Measurements from ENCODE around the gene ZBTB20.

Gene ZBTB20

GRCh38 chr3:114558271-114558670 lies 588.8 kb downstream of the ZBTB20 start:
- Histone ChIP-seq H3K27me3 (ENCODE audit: control insufficient read depth in 5 of 5, insufficient read depth in 4 of 5, low read length in 5 of 5) (no peaks in the 10 kb centered on the region), H3K4me1 (ENCODE audit: control insufficient read depth in 5 of 5, insufficient read depth in 5 of 5, low read length in 5 of 5) (peaks cover 0 to 9% (median 3%) of the 10 kb centered on the region in 5 donors), H3K4me3 (ENCODE audit: low read depth in 1 of 5, low read length in 5 of 5) (no peak overlapping the region), H3K9me3 (ENCODE audit: control insufficient read depth in 5 of 5, low read length in 5 of 5) (no peaks in the 10 kb centered on the region), H3K9ac (ENCODE audit: low read length in 5 of 5) (no peak overlapping the region), H3K36me3 (ENCODE audit: control insufficient read depth in 5 of 5, insufficient read depth in 5 of 5, low read length in 5 of 5) (no peaks in the 10 kb centered on the region), H3K27ac (ENCODE audit: low read depth, low read length) (no peak overlapping the region)

DNA sequence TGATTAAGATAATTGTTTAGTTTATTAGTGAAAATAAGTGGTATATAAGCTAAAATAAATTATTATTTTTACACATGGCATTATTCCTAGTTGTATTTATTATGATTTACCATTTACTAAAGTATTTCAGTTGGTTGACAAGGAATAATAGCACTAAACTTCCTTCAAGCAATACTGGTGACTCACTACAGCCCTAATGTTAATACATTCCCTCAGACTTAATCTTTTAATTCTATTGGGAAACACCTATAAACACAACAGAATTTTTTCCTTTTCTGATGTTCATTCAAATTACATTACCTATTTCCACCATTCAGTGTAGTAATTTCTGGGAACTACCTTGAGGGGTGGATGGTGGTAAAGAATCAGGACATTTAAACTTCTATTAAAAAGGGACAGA lies 589.3 kb downstream of the ZBTB20 start:
- H3K27ac ChIP-seq (ENCODE audit: low read depth, low read length), result no peak overlapping the region
- H3K27me3 ChIP-seq (ENCODE audit: control insufficient read depth in 5 of 5, insufficient read depth in 4 of 5, low read length in 5 of 5), result no peaks in the 10 kb centered on the region
- H3K4me3 ChIP-seq (ENCODE audit: low read depth in 1 of 5, low read length in 5 of 5), result no peak overlapping the region
- H3K9ac ChIP-seq (ENCODE audit: low read length in 5 of 5), result no peak overlapping the region
- H3K4me1 ChIP-seq (ENCODE audit: control insufficient read depth in 5 of 5, insufficient read depth in 5 of 5, low read length in 5 of 5), result peaks cover 0 to 6% (median 3%) of the 10 kb centered on the region in 5 donors
- H3K9me3 ChIP-seq (ENCODE audit: control insufficient read depth in 5 of 5, low read length in 5 of 5), result no peaks in the 10 kb centered on the region
- no peaks in the 10 kb centered on the region for H3K36me3 ChIP-seq (ENCODE audit: control insufficient read depth in 5 of 5, insufficient read depth in 5 of 5, low read length in 5 of 5)

DNA sequence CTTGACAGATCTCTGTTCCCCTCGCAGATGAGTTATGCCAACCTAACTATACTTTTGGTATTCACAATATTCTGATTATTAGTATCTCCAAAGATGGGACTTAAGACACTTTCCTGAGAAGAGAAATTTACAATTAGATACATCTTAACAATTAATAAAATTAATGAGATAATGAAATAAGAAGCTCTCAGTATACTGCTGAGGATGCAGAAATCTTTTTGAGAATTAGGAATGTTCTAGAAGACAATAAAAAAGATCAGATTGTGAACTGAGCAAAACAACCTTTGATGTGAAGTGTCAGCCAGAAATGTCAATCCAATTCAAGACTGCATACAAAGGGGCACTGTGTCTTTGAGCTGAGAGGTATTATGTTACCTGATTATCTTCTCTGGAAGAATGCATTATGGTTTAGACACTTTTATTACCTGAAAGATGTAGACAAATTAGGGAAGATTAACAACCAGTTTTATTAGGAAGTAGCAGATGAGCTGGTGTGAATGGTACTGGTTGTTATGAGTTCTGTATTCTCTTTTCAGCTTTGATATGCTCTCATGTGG lies 590.4 kb downstream of the ZBTB20 start:
- no peak overlapping the region for H3K9ac ChIP-seq (ENCODE audit: low read length in 5 of 5)
- no peak overlapping the region for H3K27ac ChIP-seq (ENCODE audit: low read depth, low read length)
- no peak overlapping the region for H3K4me3 ChIP-seq (ENCODE audit: low read depth in 1 of 5, low read length in 5 of 5)
- H3K36me3 ChIP-seq (ENCODE audit: control insufficient read depth in 5 of 5, insufficient read depth in 5 of 5, low read length in 5 of 5), result no peaks in the 10 kb centered on the region
- no peaks in the 10 kb centered on the region for H3K4me1 ChIP-seq (ENCODE audit: control insufficient read depth in 5 of 5, insufficient read depth in 5 of 5, low read length in 5 of 5)
- no peaks in the 10 kb centered on the region for H3K9me3 ChIP-seq (ENCODE audit: control insufficient read depth in 5 of 5, low read length in 5 of 5)
- H3K27me3 ChIP-seq (ENCODE audit: control insufficient read depth in 5 of 5, insufficient read depth in 4 of 5, low read length in 5 of 5), result no peaks in the 10 kb centered on the region

GRCh38 chr3:114554731-114555130 lies 592.4 kb downstream of the ZBTB20 start:
- Histone ChIP-seq H3K9ac (ENCODE audit: low read length in 5 of 5) (no peak overlapping the region), H3K27me3 (ENCODE audit: control insufficient read depth in 5 of 5, insufficient read depth in 4 of 5, low read length in 5 of 5) (no peaks in the 10 kb centered on the region), H3K9me3 (ENCODE audit: control insufficient read depth in 5 of 5, low read length in 5 of 5) (no peaks in the 10 kb centered on the region), H3K4me1 (ENCODE audit: control insufficient read depth in 5 of 5, insufficient read depth in 5 of 5, low read length in 5 of 5) (no peaks in the 10 kb centered on the region), H3K36me3 (ENCODE audit: control insufficient read depth in 5 of 5, insufficient read depth in 5 of 5, low read length in 5 of 5) (no peaks in the 10 kb centered on the region), H3K4me3 (ENCODE audit: low read depth in 1 of 5, low read length in 5 of 5) (no peak overlapping the region), H3K27ac (ENCODE audit: low read depth, low read length) (no peak overlapping the region)

DNA sequence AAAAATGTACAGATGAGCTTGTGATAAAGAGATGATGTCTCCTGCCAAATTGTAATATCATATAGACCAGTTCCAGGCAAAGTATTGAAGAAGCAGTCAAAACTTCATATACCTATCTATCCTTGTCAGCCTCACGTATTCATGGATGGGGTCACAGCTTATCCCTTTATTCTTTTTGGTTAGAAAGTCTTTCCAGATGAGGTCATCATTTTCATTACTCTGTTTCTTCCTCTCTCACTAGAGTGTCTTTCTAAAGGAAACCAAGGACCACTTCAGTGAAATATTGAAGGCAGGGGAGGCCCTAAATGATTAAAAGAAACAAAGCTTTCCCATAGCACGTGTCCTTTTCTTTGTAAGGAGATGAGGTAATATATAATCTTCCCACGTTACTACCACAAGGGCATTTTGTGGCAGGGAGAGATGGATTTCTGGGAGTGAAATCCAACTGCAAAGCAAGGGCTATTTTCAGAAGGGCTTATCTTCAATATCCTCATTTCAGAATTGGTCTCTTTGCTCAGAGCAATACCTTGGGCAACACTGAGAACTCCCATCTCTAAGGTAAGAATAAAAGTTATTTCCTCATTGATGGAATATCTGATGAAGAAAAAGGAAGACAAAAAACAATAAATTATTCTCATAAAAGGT lies 593.0 kb downstream of the ZBTB20 start:
- Histone ChIP-seq H3K9me3 (ENCODE audit: control insufficient read depth in 5 of 5, low read length in 5 of 5) (no peaks in the 10 kb centered on the region), H3K27me3 (ENCODE audit: control insufficient read depth in 5 of 5, insufficient read depth in 4 of 5, low read length in 5 of 5) (no peaks in the 10 kb centered on the region), H3K27ac (ENCODE audit: low read depth, low read length) (no peak overlapping the region), H3K9ac (ENCODE audit: low read length in 5 of 5) (no peak overlapping the region), H3K36me3 (ENCODE audit: control insufficient read depth in 5 of 5, insufficient read depth in 5 of 5, low read length in 5 of 5) (no peaks in the 10 kb centered on the region), H3K4me3 (ENCODE audit: low read depth in 1 of 5, low read length in 5 of 5) (no peak overlapping the region), H3K4me1 (ENCODE audit: control insufficient read depth in 5 of 5, insufficient read depth in 5 of 5, low read length in 5 of 5) (no peaks in the 10 kb centered on the region)

- Histone ChIP-seq H3K9ac (ENCODE audit: low read length in 5 of 5) (no peak overlapping the region), H3K27me3 (ENCODE audit: control insufficient read depth in 5 of 5, insufficient read depth in 4 of 5, low read length in 5 of 5) (no peaks in the 10 kb centered on the region), H3K9me3 (ENCODE audit: control insufficient read depth in 5 of 5, low read length in 5 of 5) (no peaks in the 10 kb centered on the region), H3K4me3 (ENCODE audit: low read depth in 1 of 5, low read length in 5 of 5) (no peak overlapping the region), H3K36me3 (ENCODE audit: control insufficient read depth in 5 of 5, insufficient read depth in 5 of 5, low read length in 5 of 5) (no peaks in the 10 kb centered on the region), H3K27ac (ENCODE audit: low read depth, low read length) (no peak overlapping the region), H3K4me1 (ENCODE audit: control insufficient read depth in 5 of 5, insufficient read depth in 5 of 5, low read length in 5 of 5) (no peaks in the 10 kb centered on the region)
These were observed 594.6 kb downstream of the ZBTB20 start for GRCh38 chr3:114552527-114552812.

- Histone ChIP-seq H3K4me3 (ENCODE audit: low read depth in 1 of 5, low read length in 5 of 5) (no peak overlapping the region), H3K4me1 (ENCODE audit: control insufficient read depth in 5 of 5, insufficient read depth in 5 of 5, low read length in 5 of 5) (no peaks in the 10 kb centered on the region), H3K27me3 (ENCODE audit: control insufficient read depth in 5 of 5, insufficient read depth in 4 of 5, low read length in 5 of 5) (no peaks in the 10 kb centered on the region), H3K27ac (ENCODE audit: low read depth, low read length) (no peak overlapping the region), H3K36me3 (ENCODE audit: control insufficient read depth in 5 of 5, insufficient read depth in 5 of 5, low read length in 5 of 5) (no peaks in the 10 kb centered on the region), H3K9me3 (ENCODE audit: control insufficient read depth in 5 of 5, low read length in 5 of 5) (no peaks in the 10 kb centered on the region), H3K9ac (ENCODE audit: low read length in 5 of 5) (no peak overlapping the region)
These were observed 595.1 kb downstream of the ZBTB20 start for GRCh38 chr3:114551770-114552526.

- H3K9ac ChIP-seq (ENCODE audit: low read length in 5 of 5), result no peak overlapping the region
- no peaks in the 10 kb centered on the region for H3K27me3 ChIP-seq (ENCODE audit: control insufficient read depth in 5 of 5, insufficient read depth in 4 of 5, low read length in 5 of 5)
- no peaks in the 10 kb centered on the region for H3K36me3 ChIP-seq (ENCODE audit: control insufficient read depth in 5 of 5, insufficient read depth in 5 of 5, low read length in 5 of 5)
- no peaks in the 10 kb centered on the region for H3K9me3 ChIP-seq (ENCODE audit: control insufficient read depth in 5 of 5, low read length in 5 of 5)
- H3K4me3 ChIP-seq (ENCODE audit: low read depth in 1 of 5, low read length in 5 of 5), result no peak overlapping the region
- no peaks in the 10 kb centered on the region for H3K4me1 ChIP-seq (ENCODE audit: control insufficient read depth in 5 of 5, insufficient read depth in 5 of 5, low read length in 5 of 5)
- H3K27ac ChIP-seq (ENCODE audit: low read depth, low read length), result no peak overlapping the region
These were observed 596.9 kb downstream of the ZBTB20 start for GRCh38 chr3:114550165-114550564.

DNA sequence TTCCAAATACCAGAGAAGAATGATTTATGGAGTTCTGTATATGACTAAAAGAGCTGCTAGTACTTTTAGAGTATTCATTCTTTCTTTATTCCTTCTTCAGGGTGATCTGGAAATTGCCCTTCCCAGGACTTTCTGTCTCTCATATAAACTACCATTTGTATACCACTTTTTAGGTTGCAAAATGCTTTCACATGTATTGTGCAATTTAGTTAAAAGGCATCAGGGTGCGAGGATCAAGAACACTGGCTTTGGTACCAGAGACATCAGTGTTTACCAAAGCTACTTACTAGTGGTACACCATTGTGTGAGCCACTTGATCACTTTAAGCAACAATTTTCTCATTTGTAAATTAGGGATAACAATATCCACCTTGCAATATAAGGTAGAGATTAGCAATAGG lies 601.9 kb downstream of the ZBTB20 start:
- Histone ChIP-seq H3K27me3 (ENCODE audit: control insufficient read depth in 5 of 5, insufficient read depth in 4 of 5, low read length in 5 of 5) (no peaks in the 10 kb centered on the region), H3K36me3 (ENCODE audit: control insufficient read depth in 5 of 5, insufficient read depth in 5 of 5, low read length in 5 of 5) (no peaks in the 10 kb centered on the region), H3K4me3 (ENCODE audit: low read depth in 1 of 5, low read length in 5 of 5) (no peak overlapping the region), H3K4me1 (ENCODE audit: control insufficient read depth in 5 of 5, insufficient read depth in 5 of 5, low read length in 5 of 5) (no peaks in the 10 kb centered on the region), H3K27ac (ENCODE audit: low read depth, low read length) (no peak overlapping the region), H3K9me3 (ENCODE audit: control insufficient read depth in 5 of 5, low read length in 5 of 5) (no peaks in the 10 kb centered on the region), H3K9ac (ENCODE audit: low read length in 5 of 5) (no peak overlapping the region)

DNA sequence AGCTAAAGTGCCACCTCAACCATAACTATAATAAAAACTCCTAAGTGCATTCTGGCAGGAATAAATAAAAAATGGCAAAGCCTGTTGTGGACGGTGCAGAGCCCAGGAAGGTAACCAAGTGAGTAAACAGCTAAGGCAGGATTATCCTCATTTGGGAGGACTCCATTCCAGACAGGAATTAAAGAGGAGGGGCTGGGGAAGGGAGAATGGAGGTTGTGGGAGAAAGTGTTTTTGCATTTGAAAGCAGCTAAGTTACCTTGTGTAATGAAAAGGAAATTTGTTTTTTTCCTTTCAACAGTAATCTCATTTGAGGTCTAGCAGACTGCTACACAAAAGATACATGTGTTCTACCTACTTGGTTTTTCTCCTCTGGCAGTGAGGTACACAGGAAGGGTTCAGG lies 604.7 kb downstream of the ZBTB20 start:
- no peaks in the 10 kb centered on the region for H3K4me1 ChIP-seq (ENCODE audit: control insufficient read depth in 5 of 5, insufficient read depth in 5 of 5, low read length in 5 of 5)
- no peak overlapping the region for H3K9ac ChIP-seq (ENCODE audit: low read length in 5 of 5)
- H3K9me3 ChIP-seq (ENCODE audit: control insufficient read depth in 5 of 5, low read length in 5 of 5), result peaks cover 0 to 3% (median 0%) of the 10 kb centered on the region in 5 donors
- no peaks in the 10 kb centered on the region for H3K27me3 ChIP-seq (ENCODE audit: control insufficient read depth in 5 of 5, insufficient read depth in 4 of 5, low read length in 5 of 5)
- no peak overlapping the region for H3K4me3 ChIP-seq (ENCODE audit: low read depth in 1 of 5, low read length in 5 of 5)
- H3K36me3 ChIP-seq (ENCODE audit: control insufficient read depth in 5 of 5, insufficient read depth in 5 of 5, low read length in 5 of 5), result no peaks in the 10 kb centered on the region
- H3K27ac ChIP-seq (ENCODE audit: low read depth, low read length), result no peak overlapping the region
